ENCODE results near the gene ADAMTS18.

Gene ADAMTS18

GRCh38 chr16:77331802-77332586, 102.8 kb downstream of the ADAMTS18 start:
- no peak for TF ChIP-seq CTCF (IDR thresholded peaks at IDR 0.05; ENCODE audit: unreplicated experiment in 3 of 3)
- peaks cover 10% of the 10 kb centered on the region for H3K4me1 Mint-ChIP-seq
- H3K9me3 Mint-ChIP-seq: no peaks in the 10 kb centered on the region
- no peaks in the 10 kb centered on the region for H3K27me3 Mint-ChIP-seq (ENCODE audit: low read depth)
- no peaks in the 10 kb centered on the region for H3K36me3 Mint-ChIP-seq (ENCODE audit: low read depth)
- H3K4me3 Mint-ChIP-seq: no peak overlapping the region
- no peak overlapping the region for H3K27ac Mint-ChIP-seq

- no peak overlapping the region for H3K27ac Mint-ChIP-seq
- no peaks in the 10 kb centered on the region for H3K36me3 Mint-ChIP-seq (ENCODE audit: low read depth)
- no peak for TF ChIP-seq CTCF (IDR thresholded peaks at IDR 0.05; ENCODE audit: unreplicated experiment in 3 of 3)
- peaks cover 10% of the 10 kb centered on the region for H3K4me1 Mint-ChIP-seq
- no peak overlapping the region for H3K4me3 Mint-ChIP-seq
- no peaks in the 10 kb centered on the region for H3K27me3 Mint-ChIP-seq (ENCODE audit: low read depth)
- no peaks in the 10 kb centered on the region for H3K9me3 Mint-ChIP-seq
These were observed 103.8 kb downstream of the ADAMTS18 start for GRCh38 chr16:77331043-77331442.

- no peaks in the 10 kb centered on the region for H3K36me3 Mint-ChIP-seq (ENCODE audit: low read depth)
- no peak overlapping the region for H3K4me3 Mint-ChIP-seq
- TF ChIP-seq CTCF (IDR thresholded peaks at IDR 0.05; ENCODE audit: unreplicated experiment in 3 of 3): no peak
- H3K4me1 Mint-ChIP-seq: peaks cover 10% of the 10 kb centered on the region
- no peaks in the 10 kb centered on the region for H3K27me3 Mint-ChIP-seq (ENCODE audit: low read depth)
- H3K27ac Mint-ChIP-seq: no peak overlapping the region
- H3K9me3 Mint-ChIP-seq: no peaks in the 10 kb centered on the region
These were observed 104.3 kb downstream of the ADAMTS18 start for GRCh38 chr16:77330332-77331042.

GRCh38 chr16:77328768-77329167, 106.1 kb downstream of the ADAMTS18 start:
- Mint-ChIP-seq H3K27me3 (ENCODE audit: low read depth) (no peaks in the 10 kb centered on the region), H3K27ac (no peak overlapping the region), H3K4me3 (no peak overlapping the region), H3K9me3 (no peaks in the 10 kb centered on the region), H3K4me1 (peaks cover 12% of the 10 kb centered on the region), H3K36me3 (ENCODE audit: low read depth) (no peaks in the 10 kb centered on the region)
- TF ChIP-seq CTCF (IDR thresholded peaks at IDR 0.05; ENCODE audit: unreplicated experiment in 3 of 3): no peak

- Mint-ChIP-seq H3K36me3 (ENCODE audit: low read depth) (no peaks in the 10 kb centered on the region), H3K4me3 (no peak overlapping the region), H3K27me3 (ENCODE audit: low read depth) (no peaks in the 10 kb centered on the region), H3K9me3 (no peaks in the 10 kb centered on the region), H3K27ac (no peak overlapping the region), H3K4me1 (peaks cover 17% of the 10 kb centered on the region)
- TF ChIP-seq CTCF (IDR thresholded peaks at IDR 0.05; ENCODE audit: unreplicated experiment in 3 of 3): no peak
These were observed 106.6 kb downstream of the ADAMTS18 start for GRCh38 chr16:77328274-77328673.
